ENCODE measurements around the gene DOCK7.

DOCK7 gene

GRCh38 chr1:62433861-62434617 is 254.1 kb downstream of the DOCK7 start:
- DNase-seq: no peak
- intact Hi-C loops (cut with DNase I): loop anchor here (10.0 kb wide), 1 partner anchor 931 kb away; the partner anchor contains the start of gene ALG6

GRCh38 chr1:62429581-62429980 is 258.6 kb downstream of the DOCK7 start:
- intact Hi-C loops (cut with DNase I): no loop called here
- DNase-seq: no peak

- intact Hi-C loops (cut with DNase I): no loop called here
Observed at GRCh38 chr1:62428351-62428750, 259.8 kb downstream of the DOCK7 start.

GRCh38 chr1:62426794-62427193 is 261.4 kb downstream of the DOCK7 start:
- intact Hi-C loops (cut with DNase I): no loop called here
- DNase-seq: no peak

More at GRCh38 chr1:62428351-62428750, 259.8 kb downstream of the DOCK7 start:
- no peak for DNase-seq

GRCh38 chr1:62426237-62426636 is 261.9 kb downstream of the DOCK7 start:
- intact Hi-C loops (cut with DNase I): no loop called here
- DNase-seq: no peak

- no peak for DNase-seq
- intact Hi-C loops (cut with DNase I): no loop called here
Observed at GRCh38 chr1:62425041-62425440, 263.1 kb downstream of the DOCK7 start.

GRCh38 chr1:62424411-62424810 is 263.8 kb downstream of the DOCK7 start:
- DNase-seq: no peak
- intact Hi-C loops (cut with DNase I): no loop called here

GRCh38 chr1:62423580-62424242 is 264.5 kb downstream of the DOCK7 start:
- intact Hi-C loops (cut with DNase I): no loop called here
- no peak for DNase-seq

- intact Hi-C loops (cut with DNase I): no loop called here
- no peak for DNase-seq
Observed at GRCh38 chr1:62420214-62420613, 268.0 kb downstream of the DOCK7 start.

GRCh38 chr1:62417351-62417999 is 270.7 kb downstream of the DOCK7 start:
- intact Hi-C loops (cut with DNase I): no loop called here
- DNase-seq: no peak

GRCh38 chr1:62415687-62416086 is 272.5 kb downstream of the DOCK7 start:
- intact Hi-C loops (cut with DNase I): no loop called here
- DNase-seq: no peak

GRCh38 chr1:62407398-62408009 is 280.7 kb downstream of the DOCK7 start:
- DNase-seq: no peak
- intact Hi-C loops (cut with DNase I): loop anchor here (1.0 to 10.0 kb wide), 2 partner anchors 113 to 232 kb away; no protein-coding TSS in a partner anchor

GRCh38 chr1:62406576-62406975 is 281.6 kb downstream of the DOCK7 start:
- intact Hi-C loops (cut with DNase I): loop anchor here (10.0 kb wide), 1 partner anchor 112 kb away; no protein-coding TSS in a partner anchor
- no peak for DNase-seq

GRCh38 chr1:62405247-62405646 is 282.9 kb downstream of the DOCK7 start:
- no peak for DNase-seq
- intact Hi-C loops (cut with DNase I): loop anchor here (10.0 kb wide), 1 partner anchor 110 kb away; no protein-coding TSS in a partner anchor

Data from posterior cingulate gyrus (tissue), 11 donors.